OCI-LY3 (cell line): ENCODE measurements around the gene SLC13A1.

Source experiments
- CTCF ChIP-seq: fragments of 200-600, 300-600 bp; sonication (generic); IDR thresholded peaks from 2 replicates; pipeline ENCODE4 v1.5.1; 2014; ENCODE audit warnings: antibody characterized with exemption, low read length, low read depth
- EZH2phosphoT487 ChIP-seq: fragments of 200-600 bp; shearing (Covaris generic); IDR thresholded peaks from 2 replicates; pipeline ENCODE4 v1.6.1; 2018; ENCODE audit warnings: antibody characterized with exemption, mixed run types, low read depth

- no peak for TF ChIP-seq CTCF
- no peak for TF ChIP-seq EZH2phosphoT487
Observed at GRCh38 chr7:123193235-123193634, 6.5 kb downstream of the SLC13A1 start.
